Measurements from ENCODE around the gene BABAM2.
"Not testable (repeated sequence)": the region's sequence is repeated elsewhere in the genome, so short reads cannot be mapped to it uniquely, and the experiment has no call there.

Gene BABAM2

DNA sequence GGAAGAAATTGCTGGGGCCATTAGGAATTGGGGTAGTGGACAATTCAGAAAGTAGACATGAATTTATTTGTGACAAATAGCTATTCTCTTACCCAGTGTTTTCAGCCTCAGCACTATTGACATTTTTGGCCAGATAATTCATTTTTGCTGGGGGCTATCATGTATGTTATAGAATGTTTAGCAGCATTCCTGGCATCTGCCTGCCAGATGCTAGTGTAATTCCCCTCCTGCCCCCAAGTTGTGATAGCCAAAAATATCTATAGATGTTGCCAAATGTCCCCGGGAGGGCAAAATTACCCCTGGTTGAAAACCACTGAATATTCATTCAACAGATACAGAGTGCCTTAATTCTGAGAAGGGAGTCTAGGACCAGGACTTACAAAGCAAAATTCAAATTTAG, 183.6 kb downstream of the BABAM2 start:
- DNase-seq (ENCODE audit: low read depth): no peak

DNA sequence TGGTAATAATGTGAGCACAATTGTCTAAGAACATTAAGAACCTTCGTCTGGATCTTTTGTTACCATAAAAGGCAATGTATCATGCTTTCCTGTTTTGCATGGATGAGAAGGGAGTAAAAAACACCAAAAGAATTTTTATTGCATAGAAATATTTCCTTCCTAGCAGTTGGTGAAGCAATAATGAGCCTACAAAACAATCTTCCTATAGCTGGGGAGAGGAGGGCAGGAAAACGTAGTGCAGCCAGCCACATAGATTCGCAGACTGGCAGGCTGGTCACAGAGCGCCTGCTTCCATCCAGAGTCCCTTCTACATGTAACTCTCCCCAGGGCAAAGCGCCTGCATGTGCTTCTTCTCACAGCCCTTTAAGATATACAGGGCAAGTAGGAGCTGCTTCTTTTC, 190.4 kb downstream of the BABAM2 start:
- DNase-seq (ENCODE audit: low read depth): no peak

DNA sequence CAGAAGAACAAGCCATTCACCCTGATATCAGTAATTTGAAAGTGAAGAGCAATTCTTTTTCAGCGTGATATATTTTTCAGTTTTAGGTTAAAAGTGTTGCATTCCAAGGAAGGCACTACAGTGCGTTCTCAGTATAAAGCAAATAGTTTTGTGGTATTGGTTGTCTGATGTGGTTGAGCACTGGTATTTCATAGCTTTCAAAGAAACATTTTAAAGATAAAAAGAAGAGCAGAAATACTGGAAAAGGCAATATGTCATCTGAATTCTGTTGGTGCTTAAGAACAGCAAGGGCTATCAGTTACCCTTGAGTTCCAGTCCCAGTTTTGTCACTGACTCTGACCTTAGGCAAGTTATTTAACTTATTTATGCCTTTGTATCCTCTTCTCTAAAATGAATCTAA, 191.6 kb downstream of the BABAM2 start:
- no peak for DNase-seq (ENCODE audit: low read depth)

DNA sequence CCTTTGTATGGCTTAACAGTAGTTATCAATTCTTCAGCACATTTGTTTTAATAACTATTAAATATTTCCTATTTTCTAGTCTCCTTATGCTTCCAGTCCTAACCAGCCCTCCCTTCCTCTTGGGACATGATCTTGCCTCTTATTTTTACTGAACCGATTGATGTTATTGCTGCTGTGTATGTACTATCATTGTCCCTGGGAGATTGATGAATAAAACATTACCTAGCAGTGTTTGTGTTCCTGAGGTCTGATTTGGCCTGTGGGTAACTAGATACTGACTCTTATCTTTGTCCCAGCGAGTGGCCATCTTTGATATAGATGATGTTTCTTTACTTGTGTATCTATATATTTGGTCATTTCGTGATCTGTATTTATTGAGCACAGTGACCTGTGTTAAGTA, 192.9 kb downstream of the BABAM2 start:
- no peak for DNase-seq (ENCODE audit: low read depth)

DNA sequence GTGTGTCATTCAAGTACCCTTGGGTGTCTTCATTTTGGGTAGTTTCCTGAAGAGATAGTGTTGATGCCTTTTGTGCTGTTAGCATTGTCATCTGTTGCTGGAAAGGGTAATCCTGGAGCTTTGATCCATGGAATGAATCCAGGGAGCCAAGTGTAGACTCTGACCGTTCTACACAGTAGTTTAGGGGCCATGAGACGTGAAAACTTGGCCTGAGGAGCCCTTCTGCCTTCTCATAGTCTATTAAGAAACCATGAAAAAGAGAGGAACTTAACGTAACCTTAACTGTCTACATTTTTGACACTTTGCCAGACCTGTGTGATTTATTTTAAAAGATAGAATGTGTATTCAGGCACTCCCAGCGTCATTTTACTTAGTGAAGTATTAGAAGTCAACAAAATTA, 194.0 kb downstream of the BABAM2 start:
- no peak for DNase-seq (ENCODE audit: low read depth)

DNA sequence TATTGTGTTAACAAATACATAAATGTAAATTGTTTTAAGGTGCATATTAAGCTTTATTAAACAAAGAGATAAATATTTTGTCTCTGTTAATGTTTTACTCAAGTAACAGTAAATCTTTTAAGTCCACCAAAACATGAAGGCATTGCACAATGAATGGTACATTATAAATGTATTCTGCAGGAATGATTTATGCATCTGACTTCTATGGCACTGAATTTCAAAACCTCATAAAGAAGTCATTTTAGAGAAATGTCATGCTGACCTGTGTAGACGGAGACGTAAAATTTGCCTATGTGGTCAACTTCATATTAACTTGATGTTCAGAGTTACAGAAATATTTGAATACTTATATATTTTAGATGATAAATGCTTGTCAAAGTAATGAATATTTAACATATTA, 194.7 kb downstream of the BABAM2 start:
- DNase-seq (ENCODE audit: low read depth): no peak

DNA sequence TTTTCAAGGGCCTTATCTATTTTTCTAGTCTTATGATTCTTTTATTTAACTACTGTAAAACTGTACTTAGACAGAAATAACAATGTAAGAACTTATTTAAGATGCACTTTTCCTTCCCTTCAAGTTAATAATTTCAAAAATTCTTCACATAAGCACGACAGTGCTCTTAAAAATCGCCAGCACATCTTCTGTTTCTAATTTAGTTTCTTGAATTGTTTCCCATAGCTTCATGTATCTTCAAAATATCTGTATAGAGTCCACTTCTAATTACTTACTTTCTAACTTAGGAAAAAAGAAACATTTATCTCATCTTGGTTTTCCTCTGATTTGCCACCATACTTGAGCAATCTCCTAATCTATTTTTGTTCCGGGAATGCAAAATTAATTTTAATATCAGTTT, 196.1 kb downstream of the BABAM2 start:
- DNase-seq (ENCODE audit: low read depth): no peak

DNA sequence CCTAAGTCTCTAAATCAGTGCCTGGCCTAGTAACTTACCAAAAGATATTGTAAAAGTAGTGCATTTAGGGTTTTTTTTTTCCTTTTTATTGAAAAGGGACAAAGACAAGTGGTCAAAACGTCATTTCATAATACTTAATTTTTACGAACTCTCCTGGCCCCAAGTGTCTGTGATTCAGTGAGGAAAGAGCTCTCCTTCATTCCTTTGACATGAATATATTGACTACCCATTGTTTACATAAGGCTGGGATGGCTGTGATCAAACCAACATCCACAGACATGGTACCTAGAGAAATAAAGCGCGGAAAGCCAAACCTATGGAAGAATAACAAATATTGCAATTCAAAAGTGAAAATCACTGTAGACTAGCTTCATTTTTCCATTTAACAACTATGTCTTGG, 198.4 kb downstream of the BABAM2 start:
- no peak for DNase-seq (ENCODE audit: low read depth)

DNA sequence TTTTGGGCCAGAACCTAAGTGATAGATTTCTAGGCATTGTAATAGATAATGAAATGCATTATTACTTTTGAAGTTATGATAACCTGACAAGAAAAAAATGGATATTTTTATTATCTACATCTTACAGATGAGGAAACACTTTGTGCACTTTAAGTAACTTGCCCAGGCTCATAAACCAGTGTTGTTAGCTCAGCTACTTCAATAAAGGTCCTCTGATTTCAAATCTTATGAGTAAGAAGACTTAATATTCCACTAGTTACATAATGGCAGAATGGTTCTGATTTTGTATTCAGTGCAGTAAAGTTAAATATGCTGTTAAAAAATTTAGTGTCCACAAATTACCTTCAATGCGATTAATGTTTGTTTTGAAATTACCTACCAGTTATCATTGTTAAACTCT, 199.0 kb downstream of the BABAM2 start:
- DNase-seq (ENCODE audit: low read depth): no peak

DNA sequence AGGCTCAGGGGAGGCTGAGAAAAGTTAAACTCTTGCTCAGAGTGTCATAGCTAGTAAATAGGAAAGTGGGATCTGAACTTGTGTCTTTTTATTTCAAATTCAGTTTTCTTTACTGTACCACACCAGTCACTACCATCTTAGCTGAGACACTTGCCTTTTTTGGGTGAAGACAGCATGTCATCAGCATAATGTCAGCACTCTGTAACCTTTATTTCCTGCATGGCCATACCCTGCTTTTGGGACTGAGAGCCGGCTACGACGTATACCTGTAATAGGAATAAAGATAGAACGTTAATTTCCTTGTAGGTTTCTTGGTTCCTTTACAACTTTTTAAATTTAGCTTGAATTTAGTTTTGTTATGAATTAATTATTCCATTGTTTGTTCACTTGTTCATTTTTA, 202.8 kb downstream of the BABAM2 start:
- no peak for DNase-seq (ENCODE audit: low read depth)

DNA sequence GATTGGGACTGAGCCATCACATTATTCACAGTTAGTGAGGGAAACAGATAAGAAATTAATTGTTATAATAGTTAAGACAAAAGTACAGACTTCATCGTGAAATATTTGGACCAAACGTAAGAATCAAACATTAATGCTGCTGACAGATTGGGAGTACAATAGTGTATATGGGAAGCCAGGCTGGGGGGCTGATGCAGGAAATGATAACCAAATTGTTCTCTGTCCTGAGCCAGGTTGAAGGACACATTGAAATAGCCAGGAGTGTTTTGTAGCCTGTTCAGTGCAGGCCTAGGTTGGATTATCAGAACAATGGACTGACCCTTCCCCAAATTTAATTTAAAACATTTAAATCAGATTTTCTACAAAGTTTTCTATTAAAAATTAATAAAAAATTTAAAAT, 203.2 kb downstream of the BABAM2 start:
- no peak for DNase-seq (ENCODE audit: low read depth)

DNA sequence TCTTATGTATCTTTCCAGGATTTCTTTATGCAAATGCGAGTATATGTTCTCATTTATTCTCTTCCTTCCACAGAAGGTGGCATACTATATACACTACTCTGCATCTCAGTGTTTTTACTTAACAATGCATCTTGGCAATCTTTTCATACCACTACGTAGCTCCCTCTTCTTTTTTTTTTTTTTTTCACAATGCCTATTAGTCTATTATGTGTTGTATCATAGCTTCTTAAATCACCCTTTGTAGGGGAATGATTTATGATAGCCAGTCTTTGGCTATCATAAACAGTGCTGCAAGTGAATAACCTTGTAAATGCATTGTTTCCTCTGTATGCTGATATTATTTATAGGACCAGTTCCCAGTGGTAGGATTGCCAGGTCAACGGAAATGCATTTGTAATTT, 204.2 kb downstream of the BABAM2 start:
- DNase-seq (ENCODE audit: low read depth): no peak

DNA sequence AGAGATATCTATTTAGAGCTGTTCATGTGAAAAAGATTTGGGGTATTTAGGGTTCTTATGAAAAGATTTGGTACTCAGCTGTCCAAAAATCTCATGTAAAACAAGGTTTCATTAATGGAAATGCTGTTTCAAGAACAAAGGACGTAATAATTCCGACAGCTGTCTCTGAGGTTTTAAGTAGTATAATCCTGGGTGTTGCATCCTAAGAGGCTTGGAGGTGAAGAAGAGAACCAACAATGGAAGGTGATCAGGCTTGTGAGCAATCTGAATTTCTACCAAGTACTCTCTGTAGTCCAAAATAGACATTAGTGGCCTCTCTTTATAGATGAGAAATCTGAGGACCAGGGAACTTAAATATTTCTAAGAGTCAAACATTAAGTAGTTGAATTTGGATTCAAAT, 205.1 kb downstream of the BABAM2 start:
- DNase-seq (ENCODE audit: low read depth): no peak

DNA sequence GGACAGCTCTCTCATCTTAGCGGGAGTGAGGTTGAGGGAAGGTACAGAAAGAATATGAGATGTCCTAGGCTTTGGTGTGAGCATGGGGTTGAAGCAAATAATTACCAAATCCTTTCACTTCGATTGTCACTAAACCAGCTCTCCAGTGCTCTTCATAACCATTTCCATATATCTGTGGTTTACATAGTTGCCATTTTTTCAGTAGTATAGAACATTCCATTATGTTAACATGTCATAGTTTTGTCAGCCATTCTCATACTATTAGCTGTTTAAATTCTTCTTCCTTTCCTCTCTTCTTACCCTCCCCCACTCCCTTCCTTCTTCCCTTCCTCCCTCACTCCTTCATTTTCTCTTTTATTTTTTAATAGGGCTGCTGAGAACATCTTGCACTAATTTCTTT, 205.9 kb downstream of the BABAM2 start:
- DNase-seq (ENCODE audit: low read depth): no peak

DNA sequence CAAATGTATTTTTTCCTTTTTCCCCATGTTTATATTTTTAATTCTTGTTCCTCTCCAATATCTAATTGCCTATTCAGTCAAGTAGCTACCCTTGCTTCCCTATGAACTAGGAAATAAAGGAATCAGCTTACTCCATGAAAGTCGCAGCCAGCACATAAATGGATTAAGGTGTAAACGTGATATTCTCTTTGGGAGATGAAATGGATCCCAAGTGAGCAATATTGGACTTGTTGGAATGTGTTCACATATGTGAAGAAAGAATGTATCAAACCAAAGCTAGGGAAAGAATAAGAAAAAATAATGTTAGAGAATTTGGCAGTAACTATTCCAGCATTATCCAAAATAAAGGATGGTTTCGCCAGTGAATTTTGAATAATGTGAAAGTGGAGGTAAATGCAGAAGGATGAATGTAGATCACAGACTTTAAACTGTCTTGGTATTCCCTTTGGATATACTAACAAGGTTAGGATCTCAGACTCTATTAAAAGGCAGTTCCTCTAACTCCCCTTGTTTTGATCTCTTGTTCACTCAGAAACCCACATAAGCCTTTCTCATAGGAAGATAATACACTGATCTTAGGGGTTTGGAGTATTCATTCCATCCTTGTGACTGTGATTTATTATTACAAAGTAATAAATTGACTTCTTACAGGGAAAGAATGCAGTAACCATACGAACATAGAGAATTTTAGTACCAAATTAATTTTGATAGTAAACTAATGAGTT, 208.1 kb downstream of the BABAM2 start:
- DNase-seq (ENCODE audit: low read depth): no peak

DNA sequence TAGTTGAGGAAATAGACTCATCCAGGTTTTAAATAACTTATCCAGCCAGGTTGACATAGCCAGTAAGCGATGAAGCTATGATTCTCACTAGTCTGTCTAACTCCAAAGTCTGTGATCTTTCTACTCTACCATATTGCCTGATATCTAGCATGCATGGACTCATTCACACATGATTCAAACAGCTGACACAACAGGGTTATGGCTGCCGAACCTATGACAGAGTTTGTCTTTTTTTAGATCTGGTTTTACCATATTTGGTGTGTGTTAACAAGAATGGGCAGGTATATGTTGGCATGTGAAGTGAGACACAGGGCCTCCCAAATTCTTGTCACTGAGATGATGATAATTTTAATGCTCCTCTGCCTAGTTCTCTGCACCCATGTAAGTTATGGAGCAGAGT, 210.6 kb downstream of the BABAM2 start:
- no peak for DNase-seq (ENCODE audit: low read depth)

DNA sequence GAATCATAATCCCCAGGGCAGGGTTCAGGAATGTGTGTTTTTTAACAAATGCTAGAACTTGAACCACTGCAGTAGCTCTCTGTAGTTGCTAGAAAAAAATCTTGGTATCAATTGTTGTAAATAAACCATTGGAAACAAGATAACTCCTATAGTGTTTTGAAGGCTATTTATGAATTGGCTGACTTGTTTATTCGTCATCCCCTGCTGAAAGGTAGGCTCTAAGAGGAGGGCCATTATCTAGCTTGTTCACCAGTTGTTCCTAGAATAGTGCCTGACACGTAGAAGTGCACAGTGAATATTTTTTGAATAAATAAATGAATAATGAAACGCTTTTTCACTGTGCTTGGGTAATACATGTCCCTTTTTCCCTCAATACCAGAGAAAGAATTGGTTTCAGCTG, 211.4 kb downstream of the BABAM2 start:
- DNase-seq (ENCODE audit: low read depth): no peak

DNA sequence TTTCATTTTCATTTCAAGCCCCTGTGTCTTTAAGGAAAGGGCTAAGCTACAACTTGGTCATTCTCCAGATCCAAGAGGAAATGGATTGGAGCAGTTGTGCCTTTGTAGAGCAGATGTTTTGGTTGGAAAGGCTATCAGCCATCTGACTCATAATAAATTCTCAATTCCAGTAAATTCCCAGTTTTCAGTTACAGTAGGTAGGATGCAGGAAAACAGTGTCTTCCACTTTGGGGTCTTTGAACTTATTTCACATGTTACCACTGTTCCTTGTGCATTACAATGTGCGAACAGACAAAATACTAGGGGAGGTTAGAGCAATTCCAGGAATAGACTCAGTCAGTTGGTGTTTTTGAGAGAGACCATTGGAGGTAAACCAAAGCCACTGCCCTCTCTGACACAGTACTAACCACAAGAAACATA, 211.9 kb downstream of the BABAM2 start:
- DNase-seq (ENCODE audit: low read depth): no peak

DNA sequence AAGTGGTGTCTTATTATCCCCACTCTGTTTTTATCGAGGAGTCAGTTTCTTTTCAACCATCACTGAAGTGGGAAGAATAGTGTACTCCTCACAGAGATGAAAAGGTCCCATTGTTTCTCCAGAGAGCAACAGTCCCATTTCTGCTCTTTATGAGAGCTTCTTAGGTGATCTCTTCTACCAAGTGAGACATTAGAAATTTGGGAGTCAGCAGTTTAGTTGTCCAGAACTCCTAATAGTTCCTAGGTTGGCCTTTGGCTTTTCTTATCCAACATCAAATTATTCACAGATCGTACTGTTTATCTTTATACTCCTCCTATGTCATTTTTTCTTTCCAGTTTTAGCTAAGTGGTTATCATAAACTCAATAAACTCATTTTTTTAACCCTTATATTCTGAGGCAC, 213.1 kb downstream of the BABAM2 start:
- no peak for DNase-seq (ENCODE audit: low read depth)

DNA sequence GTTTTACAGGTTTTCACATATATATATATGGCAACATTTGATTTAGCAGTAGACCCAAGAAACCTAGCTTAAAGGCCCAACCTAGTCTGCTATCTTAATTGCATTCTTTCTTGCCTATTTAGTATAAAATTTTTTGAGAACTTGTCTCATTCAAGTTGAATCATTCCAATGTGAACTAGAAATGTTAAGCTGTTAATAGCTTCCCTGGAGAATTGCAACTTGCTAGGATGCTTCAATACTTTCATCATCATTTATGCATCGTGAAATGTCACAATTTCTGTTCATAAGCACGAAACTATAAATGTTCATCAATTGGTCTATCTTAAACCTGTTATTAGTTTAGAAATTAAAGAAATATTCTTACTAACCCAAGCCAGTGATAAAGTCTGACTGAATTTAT, 217.6 kb downstream of the BABAM2 start:
- no peak for DNase-seq (ENCODE audit: low read depth)

DNA sequence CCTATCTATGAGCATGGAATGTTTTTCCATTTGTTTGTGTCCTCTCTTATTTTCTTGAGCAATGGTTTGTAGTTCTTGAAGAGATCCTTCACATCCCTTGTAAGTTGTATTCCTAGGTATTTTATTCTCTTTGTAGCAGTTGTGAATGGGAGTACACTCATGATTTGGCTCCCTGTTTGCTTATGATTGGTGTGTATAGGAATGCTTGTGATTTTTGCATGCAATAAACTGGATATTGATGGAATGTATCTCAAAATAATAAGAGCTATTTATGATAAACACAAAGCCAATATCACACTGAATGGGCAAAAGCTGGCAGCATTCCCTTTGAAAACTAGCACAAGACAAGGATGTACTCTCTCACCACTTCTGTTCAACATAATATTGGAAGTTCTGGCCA, 223.2 kb downstream of the BABAM2 start:
- DNase-seq (ENCODE audit: low read depth): not testable (repeated sequence)

DNA sequence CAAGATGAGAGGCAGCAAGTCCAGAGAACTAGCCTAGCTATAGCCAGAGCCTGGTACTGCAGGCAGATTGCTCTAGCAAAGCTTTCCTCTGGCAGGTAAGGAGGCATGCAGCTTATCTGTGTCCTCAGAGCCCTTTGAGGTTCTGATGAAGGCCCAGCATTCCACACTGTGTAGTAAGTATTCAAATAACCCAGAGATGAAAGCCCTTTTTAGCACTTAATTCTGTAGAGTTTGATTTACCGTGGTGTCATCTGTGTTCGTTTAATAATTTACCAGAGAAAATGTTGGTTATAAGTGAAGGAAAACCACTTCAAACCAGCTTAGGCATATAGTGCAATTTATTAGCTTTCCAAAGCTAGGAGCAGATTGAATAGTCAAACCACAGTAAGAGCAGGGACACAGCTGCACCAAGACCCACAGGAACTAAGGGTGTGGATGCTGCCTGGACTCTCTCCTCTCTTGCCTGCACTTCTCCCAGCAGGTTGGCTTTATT, 226.6 kb downstream of the BABAM2 start:
- DNase-seq (ENCODE audit: low read depth): no peak

DNA sequence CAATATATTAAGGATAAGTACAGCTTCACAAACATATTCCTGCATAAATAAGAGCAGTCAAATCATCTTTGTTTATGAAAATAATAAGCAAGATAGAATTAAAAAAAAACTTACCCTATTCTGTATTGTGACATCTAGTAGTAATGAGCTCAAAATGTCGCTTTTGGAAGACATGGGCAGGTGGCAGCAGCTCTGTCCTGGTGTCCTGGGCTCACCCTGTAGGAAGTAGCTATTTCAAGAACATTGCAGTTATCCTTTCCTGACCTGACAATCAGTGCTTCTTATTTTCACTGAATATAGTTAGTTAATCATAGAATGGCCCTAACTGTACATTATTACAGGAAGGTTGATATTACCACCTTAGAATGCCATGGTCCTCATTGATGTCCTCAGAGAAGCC, 229.1 kb downstream of the BABAM2 start:
- DNase-seq (ENCODE audit: low read depth): no peak

DNA sequence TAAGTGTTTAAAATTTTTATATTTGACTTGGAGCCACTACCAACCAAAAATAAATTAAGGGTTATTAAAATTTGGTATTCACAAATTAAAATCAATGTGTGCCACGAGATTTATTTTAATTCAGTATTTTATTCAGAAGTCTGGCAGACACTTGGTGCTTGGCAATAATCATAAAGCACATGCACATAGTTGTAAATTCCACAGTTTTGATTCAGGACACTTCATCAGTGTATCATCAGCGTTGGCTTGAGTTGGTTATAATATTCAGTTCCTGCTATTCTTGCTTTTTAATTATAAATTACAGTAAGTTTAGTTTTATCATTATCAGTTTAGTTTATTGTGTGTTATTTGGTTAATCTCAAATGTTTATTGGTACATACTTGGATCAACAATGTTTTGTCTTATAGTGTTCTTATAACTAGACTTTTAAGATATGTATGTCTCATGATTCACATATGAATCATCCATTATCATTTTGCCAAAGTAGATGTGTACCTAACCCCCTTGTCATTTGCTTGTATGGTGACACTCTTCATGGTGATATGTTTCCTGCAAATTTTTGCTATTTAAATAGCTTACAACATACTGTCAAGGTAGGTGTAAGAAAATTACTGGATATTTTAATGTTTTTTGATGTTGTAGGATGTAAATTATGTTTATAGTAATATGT, 237.9 kb downstream of the BABAM2 start:
- no peak for DNase-seq (ENCODE audit: low read depth)
